Activated CD4-positive, alpha-beta T cell treated with anti-CD3 and anti-CD28 coated beads for 24 hours (primary cell): ENCODE data around the gene LASP1.
"Not testable (repeated sequence)": the region's sequence is repeated elsewhere in the genome, so short reads cannot be mapped to it uniquely, and the experiment has no call there.

Experiments
- DNase-seq, 2 donors: peaks; one replicate each; pipeline ENCODE4 v3.0.0-alpha.2; 2020; ENCODE audit warnings: low read depth in 2 of 2

Gene LASP1

GRCh38 chr17:38869526-38870258, at the start of gene LASP1:
TSS of gene LASP1 (plus strand) at chr17:38870058. CDS start at chr17:38870190, 132 bp downstream.
- peak; percentile 75 to 83 for DNase-seq

GRCh38 chr17:38824899-38825761, 44.7 kb upstream of the LASP1 start, which contains the start of gene CWC25:
TSS of gene CWC25 (minus strand) at chr17:38825321. CDS start at chr17:38825183, 138 bp downstream.
- DNase-seq = peak; percentile 90 to 94

- DNase-seq = no peak
Measured at GRCh38 chr17:38825762-38826247, 44.1 kb upstream of the LASP1 start.

- no peak for DNase-seq
Measured at GRCh38 chr17:38844261-38844757, 25.5 kb upstream of the LASP1 start.

GRCh38 chr17:38848557-38848891, 21.3 kb upstream of the LASP1 start:
- DNase-seq = no peak

- DNase-seq = no peak
Measured at GRCh38 chr17:38848939-38849605, 20.8 kb upstream of the LASP1 start.

- DNase-seq = no peak
Measured at GRCh38 chr17:38850374-38850773, 19.5 kb upstream of the LASP1 start.

GRCh38 chr17:38851434-38851833, 18.4 kb upstream of the LASP1 start:
- DNase-seq = no peak

GRCh38 chr17:38852771-38853291, 17.0 kb upstream of the LASP1 start:
- DNase-seq = no peak

GRCh38 chr17:38853292-38854219, 16.3 kb upstream of the LASP1 start, which contains the start of gene RPL23:
TSS of gene RPL23 (minus strand) at chr17:38853721. CDS start at chr17:38853710, 11 bp downstream.
- DNase-seq = peak; percentile 85 to 86

- not testable (repeated sequence) for DNase-seq
Measured at GRCh38 chr17:38855101-38855714, 14.7 kb upstream of the LASP1 start.

- DNase-seq = no peak
Measured at GRCh38 chr17:38857271-38857670, 12.6 kb upstream of the LASP1 start.

- no peak for DNase-seq
Measured at GRCh38 chr17:38861399-38861843, 8.4 kb upstream of the LASP1 start.

GRCh38 chr17:38864636-38865398, 5.0 kb upstream of the LASP1 start:
- DNase-seq = no peak

- DNase-seq = peak; percentile 66 to 69
Measured at GRCh38 chr17:38867179-38867967, 2.5 kb upstream of the LASP1 start.

- no peak for DNase-seq
Measured at GRCh38 chr17:38867968-38868816, 1.7 kb upstream of the LASP1 start.

- peak; percentile 89 to 91 for DNase-seq
Measured at GRCh38 chr17:38868817-38869525, 887 bp upstream of the LASP1 start.
